Epithelial cell of esophagus (primary cell): ENCODE results near the gene B4GALNT4.

Experiments
- DNase-seq: peaks from one replicate; pipeline ENCODE4 v3.0.0; 2010; ENCODE audit warnings: low read depth
- H3K4me3 ChIP-seq: 2 replicates; pipeline ENCODE4 v1.5.1; 2011; ENCODE audit warnings: mild to moderate bottlenecking, low read length, control low read depth
- CTCF ChIP-seq: IDR thresholded peaks from 2 replicates; pipeline ENCODE4 v1.5.1; 2011; ENCODE audit warnings: low read depth, mild to moderate bottlenecking, low read length, control low read depth, inconsistent platforms; ENCODE audit not compliant: insufficient read depth; ENCODE audit errors: missing control alignments

Gene B4GALNT4

GRCh38 chr11:393219-394033 is 24.1 kb downstream of the B4GALNT4 start:
- no peak for TF ChIP-seq CTCF
- peak overlapping the region; percentile 84 for H3K4me3 ChIP-seq
- DNase-seq: peak; percentile 97

- peak within 1 kb of the TSS; percentile 84 for H3K4me3 ChIP-seq
- peak; percentile 99 for DNase-seq
- no peak for TF ChIP-seq CTCF
These were observed 24.9 kb downstream of the B4GALNT4 start, which contains the start of gene PKP3 for GRCh38 chr11:394034-394857. Gene PKP3, plus strand, starts transcription at chr11:394209. Its CDS starts 84 bp downstream, at chr11:394293.

GRCh38 chr11:394858-395655 is 25.8 kb downstream of the B4GALNT4 start:
- DNase-seq: peak; percentile 32
- TF ChIP-seq CTCF: no peak
- H3K4me3 ChIP-seq: peak overlapping the region; percentile 84

GRCh38 chr11:395866-396265 is 26.6 kb downstream of the B4GALNT4 start:
- H3K4me3 ChIP-seq: peak overlapping the region; percentile 84
- DNase-seq: peak; percentile 45
- no peak for TF ChIP-seq CTCF

- peak; percentile 23 for TF ChIP-seq CTCF
- peak; percentile 38 for DNase-seq
- H3K4me3 ChIP-seq: peak overlapping the region; percentile 84
These were observed 27.2 kb downstream of the B4GALNT4 start for GRCh38 chr11:396511-396947.

- no peak for DNase-seq
These were observed 27.7 kb downstream of the B4GALNT4 start for GRCh38 chr11:396948-397548.

More at GRCh38 chr11:396948-397548, 27.7 kb downstream of the B4GALNT4 start:
- no peak overlapping the region for H3K4me3 ChIP-seq
- TF ChIP-seq CTCF: no peak
